ENCODE measurements around the gene CCNB1.

Gene CCNB1

DNA sequence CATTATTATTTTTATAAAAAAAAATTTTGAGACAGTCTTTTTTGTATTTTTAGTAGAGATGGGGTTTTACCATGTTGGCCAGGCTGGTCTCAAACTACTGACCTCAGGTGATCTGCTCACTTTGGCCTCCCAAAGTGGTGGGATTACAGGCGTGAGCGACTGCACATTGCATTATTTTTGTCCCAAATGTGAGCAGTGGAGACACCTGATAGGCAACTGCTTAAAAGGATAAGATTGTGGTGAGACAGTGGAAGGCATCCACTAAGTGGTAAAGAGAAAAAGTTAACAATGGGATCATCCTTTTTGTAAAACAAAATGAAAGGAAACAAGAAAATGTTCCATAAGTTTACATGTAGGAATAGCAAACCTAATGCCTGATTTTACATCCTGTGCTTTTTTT lies 20.4 kb downstream of the CCNB1 start:
- no peak overlapping the region for H3K9ac ChIP-seq (ENCODE audit: low read depth, low read length)
- no peaks in the 10 kb centered on the region for H3K36me3 ChIP-seq (ENCODE audit: insufficient read depth, low read length)
- H3K4me3 ChIP-seq (ENCODE audit: low read length): no peak overlapping the region
- no peaks in the 10 kb centered on the region for H3K27me3 ChIP-seq (ENCODE audit: control insufficient read depth, insufficient read depth, low read length)
- H3K4me2 ChIP-seq (ENCODE audit: low read length): no peak overlapping the region
- no peaks in the 10 kb centered on the region for H3K9me3 ChIP-seq (replicated peaks; ENCODE audit: low read length)
- peaks cover 4% of the 10 kb centered on the region for H3K4me1 ChIP-seq (ENCODE audit: control insufficient read depth, insufficient read depth, low read length)

DNA sequence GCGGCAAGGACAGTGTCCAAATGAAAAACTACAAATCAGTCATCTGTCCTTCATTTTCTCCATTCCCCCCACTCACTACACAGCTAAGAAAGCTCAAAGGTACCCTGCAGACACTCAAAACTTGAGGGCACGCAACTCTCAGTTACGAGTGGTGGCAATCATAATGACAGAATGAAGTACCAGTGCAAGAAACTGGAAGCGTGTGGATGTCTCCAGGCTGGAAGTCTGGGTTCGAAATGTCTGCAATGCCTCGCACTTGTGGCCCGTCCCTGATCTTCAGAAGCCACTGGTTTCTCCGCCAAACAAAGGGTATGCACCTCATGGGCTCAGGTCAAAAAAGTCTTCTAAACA lies 21.8 kb downstream of the CCNB1 start:
- peak overlapping the region; percentile 92 for H3K9ac ChIP-seq (ENCODE audit: low read depth, low read length)
- no peaks in the 10 kb centered on the region for H3K9me3 ChIP-seq (replicated peaks; ENCODE audit: low read length)
- peak overlapping the region; percentile 93 for H3K4me2 ChIP-seq (ENCODE audit: low read length)
- peak overlapping the region; percentile 92 for H3K4me3 ChIP-seq (ENCODE audit: low read length)
- no peaks in the 10 kb centered on the region for H3K36me3 ChIP-seq (ENCODE audit: insufficient read depth, low read length)
- H3K4me1 ChIP-seq (ENCODE audit: control insufficient read depth, insufficient read depth, low read length): peaks cover 4% of the 10 kb centered on the region
- H3K27me3 ChIP-seq (ENCODE audit: control insufficient read depth, insufficient read depth, low read length): no peaks in the 10 kb centered on the region

DNA sequence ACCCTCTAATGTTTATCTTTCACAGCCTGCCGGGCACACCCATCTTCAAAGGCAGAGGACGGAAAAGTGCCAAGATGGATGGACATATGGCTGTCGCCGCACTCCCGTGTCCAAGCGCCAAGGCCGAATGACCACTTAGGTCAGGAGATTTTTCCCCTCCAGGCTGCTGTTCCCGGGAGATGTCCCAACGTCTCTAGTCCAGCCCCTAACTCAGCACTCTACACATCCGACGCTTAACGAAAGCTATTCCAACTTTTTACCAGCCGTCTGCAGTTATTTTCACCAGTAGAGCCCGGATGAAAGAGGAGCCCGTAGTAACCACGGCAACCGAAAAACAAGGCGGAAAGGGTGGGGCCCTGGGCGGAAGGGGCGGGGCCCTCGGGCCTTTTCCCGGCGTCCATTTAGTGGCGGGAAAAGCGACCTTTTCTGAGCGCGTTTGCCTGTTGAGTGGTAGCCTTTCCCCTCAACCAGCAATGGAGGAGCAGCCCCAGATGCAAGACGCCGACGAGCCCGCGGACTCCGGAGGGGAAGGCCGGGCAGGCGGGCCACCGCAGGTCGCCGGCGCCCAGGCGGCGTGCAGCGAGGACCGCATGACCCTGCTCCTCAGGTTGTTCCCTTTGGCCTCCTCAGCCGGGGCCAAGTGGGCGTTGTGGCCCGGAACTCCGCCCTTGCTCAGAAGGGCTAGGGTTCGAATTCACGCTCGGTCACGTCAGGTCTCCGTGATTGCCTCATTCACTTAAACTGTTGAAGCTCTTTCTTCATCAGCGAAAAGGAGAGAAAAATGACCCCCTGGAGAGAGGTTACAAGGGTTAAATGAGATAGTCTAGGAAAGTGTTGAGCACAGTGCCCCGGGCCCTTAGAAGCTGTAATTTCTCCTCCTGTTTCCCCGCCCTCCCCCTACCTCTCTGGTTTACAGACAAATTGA lies 22.5 kb downstream of the CCNB1 start, which contains the start of gene CENPH:
Gene CENPH (plus strand): TSS at position 422 of the 925 bp plus-strand sequence. CDS start 52 bp downstream, at position 474.
- no peaks in the 10 kb centered on the region for H3K9me3 ChIP-seq (replicated peaks; ENCODE audit: low read length)
- H3K27me3 ChIP-seq (ENCODE audit: control insufficient read depth, insufficient read depth, low read length): no peaks in the 10 kb centered on the region
- H3K4me2 ChIP-seq (ENCODE audit: low read length): peak within 1 kb of the TSS; percentile 93
- H3K9ac ChIP-seq (ENCODE audit: low read depth, low read length): peak within 1 kb of the TSS; percentile 92
- H3K4me3 ChIP-seq (ENCODE audit: low read length): peak within 1 kb of the TSS; percentile 92
- peaks cover 4% of the 10 kb centered on the region for H3K4me1 ChIP-seq (ENCODE audit: control insufficient read depth, insufficient read depth, low read length)
- H3K36me3 ChIP-seq (ENCODE audit: insufficient read depth, low read length): no peaks in the 10 kb centered on the region

DNA sequence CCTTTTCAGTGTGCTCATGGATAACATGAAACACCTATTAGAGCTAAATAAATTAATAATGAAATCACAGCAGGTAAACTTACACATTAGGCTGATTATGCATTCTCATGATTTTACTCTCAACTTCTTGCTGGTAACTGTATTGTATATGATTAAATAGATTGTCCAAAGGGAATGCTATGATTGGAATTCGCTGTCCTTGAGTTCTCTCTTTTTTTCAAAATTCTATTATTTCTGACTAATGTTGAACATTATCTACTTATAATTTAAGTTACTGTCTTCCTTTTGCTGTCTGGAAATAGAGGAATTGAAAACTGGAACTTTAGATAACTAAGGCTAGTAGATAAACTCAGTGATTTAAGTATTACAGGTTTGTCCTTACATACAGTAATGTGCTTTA lies 35.5 kb downstream of the CCNB1 start:
- Histone ChIP-seq H3K27me3 (ENCODE audit: control insufficient read depth, insufficient read depth, low read length) (no peaks in the 10 kb centered on the region), H3K4me2 (ENCODE audit: low read length) (no peak overlapping the region), H3K36me3 (ENCODE audit: insufficient read depth, low read length) (no peaks in the 10 kb centered on the region), H3K4me3 (ENCODE audit: low read length) (no peak overlapping the region), H3K4me1 (ENCODE audit: control insufficient read depth, insufficient read depth, low read length) (no peaks in the 10 kb centered on the region), H3K9me3 (replicated peaks; ENCODE audit: low read length) (no peaks in the 10 kb centered on the region), H3K9ac (ENCODE audit: low read depth, low read length) (no peak overlapping the region)

DNA sequence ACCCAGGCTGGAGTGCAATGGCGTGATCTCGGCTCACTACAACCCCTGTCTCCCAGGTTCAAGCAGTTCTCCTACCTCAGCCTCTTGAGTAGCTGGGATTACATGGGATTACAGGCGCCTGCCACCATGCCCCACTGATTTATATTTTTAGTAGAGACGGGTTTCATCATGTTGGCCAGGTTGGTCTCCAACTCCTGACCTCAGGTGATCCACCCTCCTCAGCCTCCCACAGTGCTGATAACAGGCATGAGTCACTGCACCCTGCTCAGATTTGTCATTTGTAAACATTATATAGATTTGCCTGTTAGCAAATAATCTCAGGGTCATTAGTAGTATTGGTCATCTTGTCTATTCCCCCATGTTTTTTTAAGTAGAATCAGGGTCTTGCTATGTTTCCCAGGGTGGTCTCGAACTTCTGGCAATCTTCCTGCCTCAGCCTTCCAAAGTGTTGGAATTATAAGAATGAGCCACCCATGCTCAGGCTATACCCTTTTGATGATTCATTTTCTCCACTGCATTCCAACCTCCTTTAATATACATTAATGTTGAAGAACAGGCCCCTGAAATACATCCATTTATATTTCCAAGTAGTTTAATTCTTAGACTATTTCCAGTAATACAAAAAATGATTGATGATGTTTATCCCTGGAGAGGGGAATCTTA lies 39.7 kb downstream of the CCNB1 start:
- Histone ChIP-seq H3K9me3 (replicated peaks; ENCODE audit: low read length) (no peaks in the 10 kb centered on the region), H3K9ac (ENCODE audit: low read depth, low read length) (no peak overlapping the region), H3K36me3 (ENCODE audit: insufficient read depth, low read length) (no peaks in the 10 kb centered on the region), H3K4me1 (ENCODE audit: control insufficient read depth, insufficient read depth, low read length) (no peaks in the 10 kb centered on the region), H3K4me2 (ENCODE audit: low read length) (no peak overlapping the region), H3K27me3 (ENCODE audit: control insufficient read depth, insufficient read depth, low read length) (no peaks in the 10 kb centered on the region), H3K4me3 (ENCODE audit: low read length) (no peak overlapping the region)

DNA sequence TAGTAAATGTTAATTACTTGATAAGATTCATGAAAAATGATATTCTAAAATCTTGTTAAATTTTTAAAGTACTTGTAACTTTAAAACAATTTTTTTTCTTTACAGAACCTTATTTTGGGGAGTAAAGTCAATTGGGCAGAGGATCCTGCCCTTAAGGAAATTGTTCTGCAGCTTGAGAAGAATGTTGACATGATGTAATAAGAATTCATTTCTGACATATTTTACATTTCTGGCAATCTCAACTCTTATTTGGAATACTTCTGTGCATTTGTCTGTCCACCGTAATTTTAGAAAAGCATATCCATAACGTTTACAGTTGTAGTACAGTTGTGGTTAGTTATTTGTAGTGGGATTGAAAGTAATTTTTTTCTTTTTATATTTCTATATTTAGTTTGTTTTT lies 42.7 kb downstream of the CCNB1 start:
- H3K9me3 ChIP-seq (replicated peaks; ENCODE audit: low read length): no peaks in the 10 kb centered on the region
- no peaks in the 10 kb centered on the region for H3K27me3 ChIP-seq (ENCODE audit: control insufficient read depth, insufficient read depth, low read length)
- no peak overlapping the region for H3K4me2 ChIP-seq (ENCODE audit: low read length)
- no peak overlapping the region for H3K9ac ChIP-seq (ENCODE audit: low read depth, low read length)
- H3K4me3 ChIP-seq (ENCODE audit: low read length): no peak overlapping the region
- H3K36me3 ChIP-seq (ENCODE audit: insufficient read depth, low read length): no peaks in the 10 kb centered on the region
- peaks cover 4% of the 10 kb centered on the region for H3K4me1 ChIP-seq (ENCODE audit: control insufficient read depth, insufficient read depth, low read length)

DNA sequence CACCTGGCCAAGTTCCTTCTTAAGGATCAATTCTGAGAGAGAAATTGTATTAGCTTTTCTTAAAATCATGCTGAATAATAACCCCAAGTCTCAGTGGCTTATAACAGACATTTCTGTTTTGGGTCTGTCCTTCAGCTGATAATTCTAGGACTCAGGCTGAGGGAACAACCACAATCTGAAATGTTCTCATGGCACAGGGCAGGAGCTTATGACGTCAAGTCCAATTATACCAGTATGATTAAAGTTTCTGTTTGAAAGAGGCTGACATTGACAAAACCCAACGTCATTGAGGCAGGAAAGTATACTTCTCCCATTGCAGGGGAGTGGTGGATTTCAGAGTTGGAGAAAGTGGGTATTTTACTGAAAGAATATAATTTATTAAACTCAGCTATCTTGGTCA lies 44.2 kb downstream of the CCNB1 start:
- no peak overlapping the region for H3K9ac ChIP-seq (ENCODE audit: low read depth, low read length)
- peaks cover 4% of the 10 kb centered on the region for H3K4me1 ChIP-seq (ENCODE audit: control insufficient read depth, insufficient read depth, low read length)
- H3K36me3 ChIP-seq (ENCODE audit: insufficient read depth, low read length): no peaks in the 10 kb centered on the region
- H3K4me3 ChIP-seq (ENCODE audit: low read length): no peak overlapping the region
- H3K27me3 ChIP-seq (ENCODE audit: control insufficient read depth, insufficient read depth, low read length): no peaks in the 10 kb centered on the region
- H3K4me2 ChIP-seq (ENCODE audit: low read length): no peak overlapping the region
- H3K9me3 ChIP-seq (replicated peaks; ENCODE audit: low read length): no peaks in the 10 kb centered on the region

DNA sequence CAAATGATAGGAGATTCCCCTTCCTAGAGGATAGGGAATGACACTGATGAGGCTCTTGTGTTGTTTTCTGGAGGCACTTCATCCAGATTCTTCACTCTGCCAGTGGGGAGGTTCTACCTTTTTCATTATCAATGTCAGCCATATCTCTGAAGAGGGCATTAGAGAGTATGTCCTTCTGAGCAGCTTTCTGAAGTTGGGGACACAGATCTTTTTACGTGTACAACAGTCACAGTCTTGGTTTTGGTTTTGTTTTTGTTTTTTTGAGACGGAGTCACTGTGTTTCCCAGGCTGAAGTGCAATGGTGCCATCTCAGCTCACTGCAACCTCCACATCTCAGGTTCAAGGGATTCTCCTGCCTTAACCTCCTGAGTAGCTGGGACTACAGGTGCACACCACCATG lies 45.1 kb downstream of the CCNB1 start:
- no peak overlapping the region for H3K9ac ChIP-seq (ENCODE audit: low read depth, low read length)
- H3K36me3 ChIP-seq (ENCODE audit: insufficient read depth, low read length): no peaks in the 10 kb centered on the region
- peaks cover 4% of the 10 kb centered on the region for H3K4me1 ChIP-seq (ENCODE audit: control insufficient read depth, insufficient read depth, low read length)
- no peak overlapping the region for H3K4me2 ChIP-seq (ENCODE audit: low read length)
- no peaks in the 10 kb centered on the region for H3K9me3 ChIP-seq (replicated peaks; ENCODE audit: low read length)
- no peak overlapping the region for H3K4me3 ChIP-seq (ENCODE audit: low read length)
- H3K27me3 ChIP-seq (ENCODE audit: control insufficient read depth, insufficient read depth, low read length): no peaks in the 10 kb centered on the region

DNA sequence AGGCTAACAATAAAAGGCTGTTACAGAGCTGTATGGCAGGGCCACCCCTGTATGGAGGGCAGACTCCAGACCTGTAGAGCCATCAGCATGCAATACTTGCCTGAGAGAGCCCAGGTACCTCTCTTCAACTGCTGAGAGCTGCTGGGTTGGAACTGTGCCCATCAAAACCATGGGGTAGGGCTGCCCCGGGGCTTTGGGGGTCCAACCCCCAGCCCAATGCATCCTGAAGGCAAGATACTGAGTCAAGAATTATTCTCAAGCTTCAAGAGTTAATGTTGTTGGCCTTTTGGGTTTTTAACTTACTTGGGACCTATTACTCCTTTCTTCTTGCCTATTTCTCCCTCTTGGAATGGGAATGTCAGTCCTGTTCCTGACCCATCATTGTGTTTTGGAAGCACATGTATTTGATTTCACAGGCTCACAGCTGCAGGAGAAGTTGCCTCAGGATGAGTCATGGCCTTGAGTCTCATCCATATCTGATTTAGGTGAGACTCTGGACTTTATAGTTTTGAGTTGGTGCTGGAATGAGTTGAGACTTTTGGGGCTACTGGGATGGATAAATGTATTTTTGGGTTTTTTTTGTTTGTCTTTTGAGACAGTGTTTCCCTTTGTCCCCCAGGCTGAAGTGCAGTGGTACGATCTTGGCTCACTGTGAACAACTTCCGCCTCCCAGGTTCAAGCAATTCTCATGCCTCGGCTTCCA lies 46.7 kb downstream of the CCNB1 start:
- H3K4me1 ChIP-seq (ENCODE audit: control insufficient read depth, insufficient read depth, low read length): peaks cover 6% of the 10 kb centered on the region
- H3K9me3 ChIP-seq (replicated peaks; ENCODE audit: low read length): no peaks in the 10 kb centered on the region

DNA sequence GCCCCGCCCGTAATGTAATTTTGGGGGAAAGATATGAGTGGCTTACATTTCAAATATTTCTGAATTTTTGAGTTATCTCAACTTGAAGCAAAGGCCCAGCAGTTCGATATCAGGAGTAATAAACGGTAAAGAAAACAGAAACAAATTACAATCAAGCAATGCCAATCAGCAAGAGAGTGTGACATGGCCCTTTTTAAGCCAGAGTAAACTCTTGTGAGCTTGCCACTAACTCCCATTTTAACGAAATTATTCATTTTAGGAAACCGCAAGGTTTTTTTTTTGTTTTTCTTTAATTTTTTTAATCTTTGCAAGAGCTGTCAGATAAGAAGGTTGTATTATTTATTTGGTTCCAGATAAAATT lies 50.2 kb downstream of the CCNB1 start:
- peak overlapping the region; percentile 85 for H3K9ac ChIP-seq (ENCODE audit: low read depth, low read length)
- H3K4me1 ChIP-seq (ENCODE audit: control insufficient read depth, insufficient read depth, low read length): peaks cover 6% of the 10 kb centered on the region
- no peaks in the 10 kb centered on the region for H3K36me3 ChIP-seq (ENCODE audit: insufficient read depth, low read length)
- peak overlapping the region; percentile 81 for H3K4me2 ChIP-seq (ENCODE audit: low read length)
- no peaks in the 10 kb centered on the region for H3K9me3 ChIP-seq (replicated peaks; ENCODE audit: low read length)
- H3K27me3 ChIP-seq (ENCODE audit: control insufficient read depth, insufficient read depth, low read length): no peaks in the 10 kb centered on the region
- H3K4me3 ChIP-seq (ENCODE audit: low read length): peak overlapping the region; percentile 94

More for the DNA sequence above, 46.7 kb downstream of the CCNB1 start:
- Histone ChIP-seq H3K9ac (ENCODE audit: low read depth, low read length) (no peak overlapping the region), H3K4me3 (ENCODE audit: low read length) (no peak overlapping the region), H3K36me3 (ENCODE audit: insufficient read depth, low read length) (no peaks in the 10 kb centered on the region), H3K27me3 (ENCODE audit: control insufficient read depth, insufficient read depth, low read length) (no peaks in the 10 kb centered on the region), H3K4me2 (ENCODE audit: low read length) (no peak overlapping the region)

Measured in skeletal muscle satellite cell (primary cell).